ENCODE data around the gene OXLD1.

Gene OXLD1

GRCh38 chr17:81701288-81702071 is 35.1 kb upstream of the OXLD1 start:
- peak; percentile 11 for TF ChIP-seq CTCF (IDR thresholded peaks at IDR 0.05; ENCODE audit: insufficient read depth, low read depth, low read length, missing control alignments)
- H3K4me3 ChIP-seq (ENCODE audit: low read length) = peak overlapping the region; percentile 92
- peak; percentile 28 for DNase-seq (ENCODE audit: low read depth)

- no peak for DNase-seq (ENCODE audit: low read depth)
- TF ChIP-seq CTCF (IDR thresholded peaks at IDR 0.05; ENCODE audit: insufficient read depth, low read depth, low read length, missing control alignments) = no peak
- H3K4me3 ChIP-seq (ENCODE audit: low read length) = no peak overlapping the region
Observed at GRCh38 chr17:81700353-81701287, 34.2 kb upstream of the OXLD1 start.

GRCh38 chr17:81697261-81698044 is 31.0 kb upstream of the OXLD1 start:
- TF ChIP-seq CTCF (IDR thresholded peaks at IDR 0.05; ENCODE audit: insufficient read depth, low read depth, low read length, missing control alignments) = no peak
- no peak for DNase-seq (ENCODE audit: low read depth)
- H3K4me3 ChIP-seq (ENCODE audit: low read length) = no peak overlapping the region

GRCh38 chr17:81696218-81696941 is 30.0 kb upstream of the OXLD1 start:
- no peak overlapping the region for H3K4me3 ChIP-seq (ENCODE audit: low read length)
- TF ChIP-seq CTCF (IDR thresholded peaks at IDR 0.05; ENCODE audit: insufficient read depth, low read depth, low read length, missing control alignments) = no peak
- no peak for DNase-seq (ENCODE audit: low read depth)

GRCh38 chr17:81695801-81696200 is 29.4 kb upstream of the OXLD1 start:
- no peak for TF ChIP-seq CTCF (IDR thresholded peaks at IDR 0.05; ENCODE audit: insufficient read depth, low read depth, low read length, missing control alignments)
- no peak for DNase-seq (ENCODE audit: low read depth)
- H3K4me3 ChIP-seq (ENCODE audit: low read length) = no peak overlapping the region

GRCh38 chr17:81695211-81695610 is 28.8 kb upstream of the OXLD1 start:
- no peak overlapping the region for H3K4me3 ChIP-seq (ENCODE audit: low read length)
- no peak for DNase-seq (ENCODE audit: low read depth)
- TF ChIP-seq CTCF (IDR thresholded peaks at IDR 0.05; ENCODE audit: insufficient read depth, low read depth, low read length, missing control alignments) = no peak
